GM21390 (cell line): ENCODE measurements around the gene KRTAP12-3.

Experiments
- ATAC-seq: cut with Tn5 transposase; IDR thresholded peaks from one replicate; pipeline ENCODE4 v1.9.1; 2021; ENCODE audit not compliant: unreplicated experiment

Gene KRTAP12-3

DNA sequence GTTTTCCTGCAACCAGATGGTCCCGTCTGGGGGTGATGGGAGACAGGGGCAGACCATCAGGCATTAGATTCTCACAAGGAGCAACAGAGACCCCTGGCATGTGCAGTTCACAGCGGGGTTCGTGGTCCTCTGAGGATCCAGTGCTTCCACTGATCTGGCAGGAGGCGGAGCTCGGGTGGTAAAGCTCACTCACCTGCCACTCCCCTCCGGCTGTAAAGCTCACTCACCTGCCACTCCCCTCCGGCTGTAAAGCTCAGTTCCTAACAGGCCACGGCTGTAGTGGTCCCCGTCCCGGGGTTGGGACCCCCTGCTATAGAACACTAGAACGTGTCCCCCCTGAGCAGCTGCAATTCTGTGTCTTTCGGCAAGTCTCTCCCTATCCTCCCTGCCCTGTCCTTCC lies 43.8 kb downstream of the KRTAP12-3 start:
- no peak for ATAC-seq

DNA sequence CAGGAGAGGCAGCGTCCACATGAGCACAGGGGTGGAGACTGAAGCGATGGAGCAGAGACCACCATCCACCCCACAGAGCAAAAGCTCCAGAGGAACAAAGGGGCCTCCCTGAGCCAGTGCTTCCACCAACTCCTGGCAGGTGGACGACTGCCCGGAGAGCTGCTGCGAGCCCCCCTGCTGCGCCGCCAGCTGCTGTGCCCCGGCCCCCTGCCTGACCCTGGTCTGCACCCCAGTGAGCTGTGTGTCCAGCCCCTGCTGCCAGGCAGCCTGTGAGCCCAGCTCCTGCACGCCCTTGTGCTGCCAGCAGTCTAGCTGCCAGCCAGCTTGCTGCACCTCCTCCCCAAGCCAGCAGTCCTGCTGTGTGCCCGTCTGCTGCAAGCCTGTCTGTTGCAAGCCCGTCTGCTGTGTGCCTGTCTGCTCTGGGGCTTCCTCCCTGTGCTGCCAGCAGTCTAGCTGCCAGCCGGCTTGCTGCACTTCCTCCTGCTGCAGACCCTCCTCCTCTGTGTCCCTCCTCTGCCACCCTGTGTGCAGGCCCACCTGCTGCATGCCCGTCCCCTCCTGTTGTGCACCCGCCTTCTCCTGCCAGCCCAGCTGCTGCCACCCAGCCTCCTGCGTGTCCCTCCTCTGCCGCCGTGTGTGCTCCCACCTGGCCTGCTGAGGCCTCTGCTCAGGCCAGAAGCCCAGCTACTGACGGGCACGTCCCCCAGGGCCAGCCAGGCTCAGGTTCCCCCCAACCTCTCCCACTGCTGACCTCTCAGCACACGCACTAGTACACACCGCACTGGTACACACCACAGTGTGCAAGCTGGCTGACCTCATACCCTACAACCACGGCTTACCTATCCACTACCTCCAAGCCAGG lies 44.6 kb downstream of the KRTAP12-3 start:
- no peak for ATAC-seq

DNA sequence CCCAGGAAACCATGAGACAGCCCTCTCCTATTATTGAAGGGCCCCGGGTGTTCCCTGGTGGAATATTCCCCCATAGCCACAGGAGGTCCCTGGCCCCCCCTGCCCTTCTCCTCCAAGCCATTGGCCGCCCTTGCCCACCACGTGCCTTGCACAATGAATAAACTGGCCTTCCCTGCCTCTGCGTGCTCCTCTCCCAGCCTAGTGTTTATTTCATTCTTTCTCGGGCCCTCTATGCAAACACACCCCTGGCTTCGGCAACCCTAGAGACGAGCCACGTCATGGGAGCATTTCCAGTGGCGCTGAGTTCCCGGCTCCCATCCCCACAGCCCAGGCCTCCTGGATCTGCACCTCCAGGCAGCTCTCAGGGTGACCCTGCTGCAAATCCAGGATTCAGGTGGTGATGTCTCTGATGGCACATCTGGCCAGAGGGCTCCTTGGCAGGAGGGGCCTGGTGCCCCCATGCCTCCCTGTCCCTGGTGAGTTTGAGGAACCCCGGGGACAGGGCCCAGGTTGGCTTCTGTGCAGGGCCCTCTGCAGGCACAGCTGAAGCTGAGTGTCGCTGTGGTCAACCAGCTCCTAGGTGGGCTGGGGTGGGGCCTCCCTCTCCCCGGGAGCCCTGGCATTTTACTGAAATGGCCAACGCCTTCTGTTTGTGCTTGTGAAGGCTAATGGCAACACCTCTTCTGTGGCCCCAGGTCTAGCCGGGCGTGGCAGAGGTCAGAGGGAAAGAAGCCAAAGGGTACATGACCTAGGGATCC lies 45.4 kb downstream of the KRTAP12-3 start:
- ATAC-seq = no peak

DNA sequence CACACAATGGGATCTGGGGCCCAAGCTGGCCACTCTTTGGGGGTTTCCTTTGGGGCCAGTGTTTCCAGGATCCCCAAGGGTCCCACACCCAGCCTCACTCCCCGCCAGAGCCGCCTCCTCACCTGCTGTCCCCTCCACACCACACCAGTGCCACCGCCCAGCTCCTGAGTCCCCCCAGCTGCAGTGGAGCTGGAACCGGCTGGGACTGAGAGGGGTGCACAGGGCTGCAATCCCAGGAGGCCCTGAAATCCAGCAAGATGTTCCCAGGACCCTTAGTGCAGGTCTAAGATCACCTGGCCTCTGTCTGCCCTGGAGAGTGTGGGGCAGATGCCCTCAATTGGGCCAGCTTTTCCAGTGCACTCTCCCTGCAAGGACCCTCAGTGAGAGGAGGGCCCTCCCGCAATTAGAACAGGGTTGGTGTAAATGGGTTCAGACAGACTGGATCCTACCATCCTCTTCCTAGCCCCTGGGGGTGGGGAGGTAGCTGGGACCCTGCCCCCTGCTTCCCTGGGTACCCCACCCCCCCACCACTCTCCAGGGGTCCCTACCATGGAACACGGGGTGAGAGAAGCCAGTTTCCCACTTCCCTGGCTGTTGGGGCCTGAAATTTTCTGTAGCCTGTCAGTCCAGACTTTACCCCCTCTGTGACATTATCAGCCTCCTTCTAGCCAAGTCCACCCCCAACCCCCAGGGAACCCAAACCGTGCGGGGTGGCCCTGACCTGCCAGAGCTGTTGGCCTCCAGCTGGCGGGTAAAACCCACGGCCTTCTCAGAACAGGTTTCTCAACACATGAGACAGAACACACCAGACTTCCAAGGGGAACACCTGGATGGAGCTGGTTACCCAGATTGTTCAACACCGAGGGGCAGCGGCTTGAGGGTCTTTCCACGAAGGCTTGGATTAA lies 46.3 kb downstream of the KRTAP12-3 start:
- no peak for ATAC-seq

DNA sequence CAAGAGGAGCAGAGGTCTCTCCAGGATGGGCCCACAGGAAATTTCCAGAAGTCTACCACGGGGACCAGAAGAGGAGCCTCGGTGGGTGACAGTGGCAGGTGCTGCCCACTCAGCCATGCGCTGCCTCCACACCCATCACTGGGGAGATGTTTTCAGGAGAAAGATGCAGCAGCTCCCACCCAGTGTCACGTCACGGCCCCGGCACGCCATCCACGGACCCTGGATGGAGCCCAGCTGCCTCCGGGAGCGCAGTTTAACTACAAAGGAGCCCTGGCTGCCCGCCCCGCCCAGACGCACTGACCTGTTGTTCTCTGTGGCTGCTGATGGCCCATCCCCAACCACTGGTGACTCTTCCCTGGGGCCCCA lies 46.9 kb downstream of the KRTAP12-3 start:
- ATAC-seq = no peak

DNA sequence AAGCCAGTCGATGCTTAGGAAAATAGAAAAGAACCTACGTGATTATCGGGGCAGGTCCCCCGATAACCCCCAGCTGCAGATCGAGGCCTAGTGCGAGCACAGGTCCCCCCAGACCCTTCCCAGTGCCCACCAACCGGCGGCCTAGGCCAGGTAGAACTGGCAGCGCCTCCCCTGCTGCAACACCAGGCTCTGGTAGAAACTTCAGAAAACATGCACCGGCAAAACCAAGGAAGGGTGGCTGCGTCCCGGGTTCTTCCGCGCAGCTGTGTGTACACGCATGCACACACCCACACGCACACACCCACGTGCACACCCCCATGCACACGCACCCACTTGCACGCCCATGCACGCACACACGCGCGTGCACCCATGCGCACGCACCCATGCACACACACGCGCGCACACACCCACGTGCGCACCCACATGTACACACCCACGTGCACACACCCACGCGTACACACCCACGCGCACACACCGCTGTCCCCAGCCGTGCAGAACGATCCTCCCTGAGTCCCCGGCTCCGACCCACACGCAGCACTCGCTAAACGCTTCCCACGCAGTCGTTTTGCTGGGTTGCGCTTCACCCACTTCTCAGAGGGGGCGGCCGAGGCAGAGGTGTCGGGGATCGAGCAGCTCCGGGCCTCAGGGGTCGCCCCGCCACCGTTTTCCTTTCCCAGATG lies 48.4 kb downstream of the KRTAP12-3 start:
- ATAC-seq = no peak

DNA sequence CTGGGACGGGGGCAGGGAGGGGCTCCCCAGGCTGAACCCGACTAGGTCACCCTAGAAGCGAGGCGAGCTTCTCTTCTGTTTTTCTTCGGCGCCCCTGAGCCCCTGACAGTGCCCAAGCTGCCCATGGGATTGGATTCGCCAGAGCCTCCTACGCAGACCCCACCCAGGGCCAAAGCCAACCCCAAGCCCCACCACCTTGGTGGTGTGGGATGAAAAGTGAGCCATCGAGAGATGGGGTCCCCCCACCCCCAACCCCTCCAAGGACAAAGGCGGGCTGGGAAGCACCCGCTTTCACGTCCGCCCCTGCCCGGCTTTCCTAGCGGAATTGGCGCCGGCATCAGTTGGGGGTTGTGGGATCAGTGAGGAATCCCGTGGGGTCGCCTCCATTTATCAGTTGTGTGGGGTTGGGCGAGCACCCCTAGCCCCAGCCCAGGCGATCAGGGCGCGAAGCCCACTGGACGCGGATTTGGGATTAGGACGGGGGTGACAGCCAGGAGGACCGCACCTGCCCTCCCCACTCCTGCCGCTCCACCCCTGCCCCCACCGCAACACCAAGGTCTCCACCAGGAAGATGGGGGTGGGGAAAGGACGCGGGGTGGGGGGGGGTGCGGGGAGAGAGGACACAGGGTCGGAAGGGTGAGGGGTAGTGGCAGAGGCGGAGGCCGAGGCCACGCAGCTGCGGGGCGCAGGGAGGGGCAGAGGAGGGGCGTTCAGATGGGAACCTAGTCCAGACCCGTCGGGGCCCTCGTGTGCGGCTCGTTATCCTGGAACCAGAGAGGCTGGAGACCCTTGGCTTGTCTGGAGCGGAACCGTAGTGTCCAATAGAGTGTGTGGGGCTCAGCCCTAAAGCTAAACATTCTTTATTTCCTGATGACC lies 49.2 kb downstream of the KRTAP12-3 start:
- no peak for ATAC-seq
